Measurements from ENCODE around the gene LRCOL1. TPM values are rescaled to one million over a fixed set of nuclear protein-coding genes. Genes with fewer than 3 reads are reported as not detected.

LRCOL1 gene
- total RNA-seq, 4 donors from 2014 or later = 0.83 TPM; not detected in 3

- H3K9me3 ChIP-seq = no peaks in the 10 kb centered on the region
- no peaks in the 10 kb centered on the region for H3K4me1 ChIP-seq
- H3K36me3 ChIP-seq = peaks cover 0 to 67% of the 10 kb centered on the region in 2 donors
- H3K4me3 ChIP-seq = no peak overlapping the region
- intact Hi-C loops (cut with DNase I; ENCODE audit: low total_unique reads) (no loop called here), in situ Hi-C loops (cut with MboI; ENCODE audit: low sequenced_read_pairs in 4 of 4) (no loop called here)
- TF ChIP-seq CTCF (IDR thresholded peaks at IDR 0.05 in 4 of 5, conservative IDR thresholded peaks at IDR 0.05 in 1 of 5) (no peak), POLR2A (IDR thresholded peaks at IDR 0.05) (no peak)
- H3K27me3 ChIP-seq = no peaks in the 10 kb centered on the region
- DNase-seq (no peak), ATAC-seq (no peak)
- no peak overlapping the region for H3K27ac ChIP-seq
Measured at GRCh38 chr12:132653567-132654290, 43.3 kb upstream of the LRCOL1 start.

- in situ Hi-C loops (cut with MboI; ENCODE audit: low sequenced_read_pairs in 4 of 4) (no loop called here), intact Hi-C loops (cut with DNase I; ENCODE audit: low total_unique reads) (no loop called here)
Measured at GRCh38 chr12:132651444-132652100, 41.2 kb upstream of the LRCOL1 start.

GRCh38 chr12:132649226-132649945 lies 39.0 kb upstream of the LRCOL1 start:
- DNase-seq = no peak
- in situ Hi-C loops (cut with MboI; ENCODE audit: low sequenced_read_pairs in 4 of 4) (no loop called here), intact Hi-C loops (cut with DNase I; ENCODE audit: low total_unique reads) (no loop called here)
- TF ChIP-seq CTCF (IDR thresholded peaks at IDR 0.05 in 4 of 5, conservative IDR thresholded peaks at IDR 0.05 in 1 of 5) (no peak), POLR2A (IDR thresholded peaks at IDR 0.05) (no peak)
- ATAC-seq = no peak
- Histone ChIP-seq H3K4me1 (no peaks in the 10 kb centered on the region), H3K9me3 (no peaks in the 10 kb centered on the region), H3K36me3 (peaks cover 0 to 51% of the 10 kb centered on the region in 2 donors), H3K27ac (no peak overlapping the region), H3K27me3 (no peaks in the 10 kb centered on the region), H3K4me3 (no peak overlapping the region)

More at GRCh38 chr12:132651444-132652100, 41.2 kb upstream of the LRCOL1 start:
- DNase-seq (no peak), ATAC-seq (no peak)
- Histone ChIP-seq H3K27ac (no peak overlapping the region), H3K4me1 (no peaks in the 10 kb centered on the region), H3K9me3 (no peaks in the 10 kb centered on the region), H3K4me3 (no peak overlapping the region), H3K27me3 (no peaks in the 10 kb centered on the region), H3K36me3 (peaks cover 0 to 58% of the 10 kb centered on the region in 2 donors)
- TF ChIP-seq POLR2A (IDR thresholded peaks at IDR 0.05) (no peak), CTCF (IDR thresholded peaks at IDR 0.05 in 4 of 5, conservative IDR thresholded peaks at IDR 0.05 in 1 of 5) (no peak)

- ATAC-seq = no peak
- no peaks in the 10 kb centered on the region for H3K9me3 ChIP-seq
- H3K27me3 ChIP-seq = no peaks in the 10 kb centered on the region
- in situ Hi-C loops (cut with MboI; ENCODE audit: low sequenced_read_pairs in 4 of 4) = no loop called here
- no peak for DNase-seq
- TF ChIP-seq CTCF (IDR thresholded peaks at IDR 0.05 in 4 of 5, conservative IDR thresholded peaks at IDR 0.05 in 1 of 5) = no peak
- H3K27ac ChIP-seq = no peak overlapping the region
- H3K4me3 ChIP-seq = no peak overlapping the region
- intact Hi-C loops (cut with DNase I; ENCODE audit: low total_unique reads) = no loop called here
- peaks cover 0 to 46% of the 10 kb centered on the region in 2 donors for H3K36me3 ChIP-seq
- no peaks in the 10 kb centered on the region for H3K4me1 ChIP-seq
Measured at GRCh38 chr12:132648616-132649225, 38.3 kb upstream of the LRCOL1 start.

All from gastrocnemius medialis (tissue), 4 donors.